ENCODE measurements around the gene ENTREP3.

GRCh38 chr1:155209312-155209721 lies 46.0 kb downstream of the ENTREP3 start:
- no peak for TF ChIP-seq CTCF (IDR thresholded peaks at IDR 0.05)
- TF ChIP-seq POLR2A (IDR thresholded peaks at IDR 0.05): no peak

Measured in heart left ventricle (tissue), 13 donors.